Peyer's patch (tissue), 4 donors: ENCODE data around the gene DHRSX.
"Not testable (repeated sequence)": the region's sequence is repeated elsewhere in the genome, so short reads cannot be mapped to it uniquely, and the experiment has no call there.

Source experiments
- CTCF ChIP-seq, 6 experiments: fragments of 450-650 bp in 4 of 6; fragments of 200-600 bp in 2 of 6; sonication (generic) in 1 of 6; IDR thresholded peaks; one replicate each; pipeline ENCODE4 v1.5.1; 2017 to 2019; ENCODE audit warnings: antibody characterized with exemption in 6 of 6, mild to moderate bottlenecking in 3 of 6, moderate library complexity in 1 of 6
- POLR2A ChIP-seq, 2 donors: fragments of 450-650 bp; IDR thresholded peaks; one replicate each; pipeline ENCODE4 v1.5.1; 2017; ENCODE audit warnings: antibody characterized with exemption in 2 of 2, mild to moderate bottlenecking in 2 of 2, moderate library complexity in 2 of 2

GRCh38 chrX:2473064-2473463 lies 27.7 kb downstream of the DHRSX start:
- not testable (repeated sequence) for TF ChIP-seq CTCF, POLR2A (IDR thresholded peaks at IDR 0.05)
